ENCODE measurements around the gene KLHL3. TPM values are rescaled to one million over a fixed set of nuclear protein-coding genes. Genes with fewer than 3 reads are reported as not detected.

The KLHL3 gene
- total RNA-seq, 1 experiment from 2014 or later: 2.9 TPM

DNA sequence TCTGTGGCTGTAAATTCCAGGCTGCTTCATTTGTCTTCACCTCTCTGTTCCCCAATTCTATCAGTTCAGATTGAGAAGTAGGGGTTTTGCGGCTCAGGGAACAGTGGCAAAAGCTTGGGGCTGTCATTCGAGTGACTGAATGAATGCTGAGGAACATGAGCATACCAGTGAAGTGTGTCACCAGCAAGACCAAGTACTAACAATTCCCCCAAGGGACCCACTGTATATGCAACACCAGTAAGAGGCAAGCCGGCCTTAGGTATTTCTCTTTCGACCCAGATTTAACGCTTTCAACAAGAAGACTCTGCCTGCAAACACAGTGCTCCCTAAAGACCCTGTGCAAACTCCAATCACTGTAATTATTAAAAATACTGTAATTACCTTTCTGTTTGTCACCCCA, 25.8 kb downstream of the KLHL3 start:
- ATAC-seq: no peak
- intact Hi-C loops (cut with micrococcal nuclease): no loop called here

DNA sequence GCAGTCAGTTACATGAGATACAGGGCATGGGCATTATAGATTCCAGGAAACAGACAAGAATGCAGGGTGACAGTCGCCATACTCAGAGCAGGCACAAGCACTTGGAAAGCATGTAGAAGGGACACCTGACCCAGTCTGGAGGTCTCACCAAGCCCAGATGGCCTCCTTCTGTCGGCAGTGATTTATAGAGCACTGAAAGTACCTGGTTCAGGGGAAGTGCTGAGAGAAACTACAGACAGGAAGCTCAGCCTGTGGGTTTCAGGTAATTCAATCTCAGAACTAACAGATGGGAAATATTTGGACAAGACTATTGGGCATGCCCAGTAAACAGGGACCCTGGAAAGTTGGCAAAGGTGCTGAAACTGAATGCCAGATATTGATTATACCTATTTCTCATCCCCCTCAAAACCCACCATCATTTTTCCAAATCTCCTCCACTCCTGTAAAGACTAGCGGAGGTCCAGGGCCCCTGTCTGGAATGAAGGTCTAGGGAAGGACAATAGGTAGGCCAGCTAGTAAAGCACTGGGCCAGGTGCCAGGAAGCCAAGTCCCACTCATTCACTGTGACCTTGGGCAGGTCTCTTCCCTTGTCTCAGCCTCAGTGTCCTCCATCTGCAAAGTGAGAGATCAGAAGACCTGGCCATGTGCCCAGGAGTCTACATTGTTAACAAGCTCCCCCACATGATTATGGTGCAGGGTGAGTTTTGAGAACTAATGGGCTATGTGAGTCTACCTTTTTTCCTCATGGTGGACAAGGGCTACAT, 26.9 kb downstream of the KLHL3 start:
- Histone ChIP-seq H2AFZ (ENCODE audit: low read length) (no peak overlapping the region), H3K4me2 (ENCODE audit: low read length) (no peak overlapping the region), H3K36me3 (ENCODE audit: low read depth, low read length) (no peaks in the 10 kb centered on the region), H3K9ac (ENCODE audit: low read length) (no peak overlapping the region), H4K20me1 (ENCODE audit: low read length) (no peaks in the 10 kb centered on the region), H3K27ac (ENCODE audit: low read length) (no peak overlapping the region), H3K79me2 (ENCODE audit: low read length) (no peaks in the 10 kb centered on the region), H3F3A (ENCODE audit: low read length, unreplicated experiment) (no peaks in the 10 kb centered on the region), H3K4me1 (ENCODE audit: insufficient read depth, low read length) (no peaks in the 10 kb centered on the region), H3K9me2 (replicated peaks; ENCODE audit: low read length) (no peaks in the 10 kb centered on the region), H3K4me3 (ENCODE audit: low read length) (no peak overlapping the region), H3K27me3 (ENCODE audit: low read length) (no peaks in the 10 kb centered on the region), H3K9me3 (ENCODE audit: low read length) (no peaks in the 10 kb centered on the region)
- no peak for TF ChIP-seq EZH2phosphoT487 (IDR thresholded peaks at IDR 0.05; ENCODE audit: borderline replicate concordance, low read length)
- no peak for TF ChIP-seq EZH2 (IDR thresholded peaks at IDR 0.05; ENCODE audit: low read length, unreplicated experiment)
- TF ChIP-seq, protein P1, sequence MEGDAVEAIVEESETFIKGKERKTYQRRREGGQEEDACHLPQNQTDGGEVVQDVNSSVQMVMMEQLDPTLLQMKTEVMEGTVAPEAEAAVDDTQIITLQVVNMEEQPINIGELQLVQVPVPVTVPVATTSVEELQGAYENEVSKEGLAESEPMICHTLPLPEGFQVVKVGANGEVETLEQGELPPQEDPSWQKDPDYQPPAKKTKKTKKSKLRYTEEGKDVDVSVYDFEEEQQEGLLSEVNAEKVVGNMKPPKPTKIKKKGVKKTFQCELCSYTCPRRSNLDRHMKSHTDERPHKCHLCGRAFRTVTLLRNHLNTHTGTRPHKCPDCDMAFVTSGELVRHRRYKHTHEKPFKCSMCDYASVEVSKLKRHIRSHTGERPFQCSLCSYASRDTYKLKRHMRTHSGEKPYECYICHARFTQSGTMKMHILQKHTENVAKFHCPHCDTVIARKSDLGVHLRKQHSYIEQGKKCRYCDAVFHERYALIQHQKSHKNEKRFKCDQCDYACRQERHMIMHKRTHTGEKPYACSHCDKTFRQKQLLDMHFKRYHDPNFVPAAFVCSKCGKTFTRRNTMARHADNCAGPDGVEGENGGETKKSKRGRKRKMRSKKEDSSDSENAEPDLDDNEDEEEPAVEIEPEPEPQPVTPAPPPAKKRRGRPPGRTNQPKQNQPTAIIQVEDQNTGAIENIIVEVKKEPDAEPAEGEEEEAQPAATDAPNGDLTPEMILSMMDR (conservative IDR thresholded peaks at IDR 0.05; ENCODE audit: low read depth, low read length): no peak
- DNase-seq: no peak
- ChIA-PET POLR2A (ENCODE audit: unreplicated experiment) (no interaction called here), CTCF (no interaction called here)
- no TSS peak for BruUV-seq (replicated peaks)
- intact Hi-C loops (cut with micrococcal nuclease): no loop called here
- no peak for ATAC-seq

More for the DNA sequence above, 25.8 kb downstream of the KLHL3 start:
- no peaks in the 10 kb centered on the region for H4K20me1 ChIP-seq (ENCODE audit: low read length)
- no peak overlapping the region for H3K4me2 ChIP-seq (ENCODE audit: low read length)
- no peaks in the 10 kb centered on the region for H3K36me3 ChIP-seq (ENCODE audit: low read depth, low read length)
- no peaks in the 10 kb centered on the region for H3K79me2 ChIP-seq (ENCODE audit: low read length)
- H3K4me1 ChIP-seq (ENCODE audit: insufficient read depth, low read length): no peaks in the 10 kb centered on the region
- no peak overlapping the region for H2AFZ ChIP-seq (ENCODE audit: low read length)
- BruUV-seq (replicated peaks): no TSS peak
- H3F3A ChIP-seq (ENCODE audit: low read length, unreplicated experiment): no peaks in the 10 kb centered on the region
- no peaks in the 10 kb centered on the region for H3K27me3 ChIP-seq (ENCODE audit: low read length)
- no peak for DNase-seq
- no peaks in the 10 kb centered on the region for H3K9me3 ChIP-seq (ENCODE audit: low read length)
- POLR2A ChIA-PET (ENCODE audit: unreplicated experiment): no interaction called here
- H3K4me3 ChIP-seq (ENCODE audit: low read length): no peak overlapping the region
- H3K9ac ChIP-seq (ENCODE audit: low read length): no peak overlapping the region
- no peak overlapping the region for H3K27ac ChIP-seq (ENCODE audit: low read length)
- no peaks in the 10 kb centered on the region for H3K9me2 ChIP-seq (replicated peaks; ENCODE audit: low read length)
- TF ChIP-seq EZH2 (IDR thresholded peaks at IDR 0.05; ENCODE audit: low read length, unreplicated experiment) (no peak), EZH2phosphoT487 (IDR thresholded peaks at IDR 0.05; ENCODE audit: borderline replicate concordance, low read length) (no peak)
- TF ChIP-seq, protein P1 (conservative IDR thresholded peaks at IDR 0.05; ENCODE audit: low read depth, low read length): no peak
- CTCF ChIA-PET: no interaction called here

DNA sequence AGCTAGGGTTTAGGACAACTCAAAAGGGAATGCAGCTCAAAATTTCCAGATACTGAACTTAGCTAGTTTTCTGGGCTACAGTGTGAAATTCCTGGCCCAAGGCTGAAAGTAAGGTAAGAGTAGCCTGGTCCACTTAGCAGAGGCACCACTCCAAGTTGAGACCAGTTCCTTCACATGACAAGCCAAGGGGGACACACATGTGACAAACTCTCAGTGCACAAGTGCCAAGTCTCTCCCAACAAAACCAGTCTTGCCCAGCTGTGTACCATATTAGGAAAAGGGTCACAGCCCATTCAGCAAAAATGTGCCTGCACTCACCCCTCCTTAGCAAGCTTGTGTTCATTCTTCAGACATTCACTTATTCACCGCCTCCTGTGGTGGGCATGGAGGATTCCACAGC, 27.8 kb downstream of the KLHL3 start:
- ChIA-PET CTCF (no interaction called here), POLR2A (ENCODE audit: unreplicated experiment) (no interaction called here)
- no peak for ATAC-seq
- Histone ChIP-seq H3K79me2 (ENCODE audit: low read length) (no peaks in the 10 kb centered on the region), H2AFZ (ENCODE audit: low read length) (no peak overlapping the region), H3K27me3 (ENCODE audit: low read length) (no peaks in the 10 kb centered on the region), H3K36me3 (ENCODE audit: low read depth, low read length) (no peaks in the 10 kb centered on the region), H4K20me1 (ENCODE audit: low read length) (no peaks in the 10 kb centered on the region), H3K9me2 (replicated peaks; ENCODE audit: low read length) (no peaks in the 10 kb centered on the region), H3K4me1 (ENCODE audit: insufficient read depth, low read length) (no peaks in the 10 kb centered on the region), H3K27ac (ENCODE audit: low read length) (no peak overlapping the region), H3F3A (ENCODE audit: low read length, unreplicated experiment) (no peaks in the 10 kb centered on the region), H3K9me3 (ENCODE audit: low read length) (no peaks in the 10 kb centered on the region), H3K4me2 (ENCODE audit: low read length) (no peak overlapping the region), H3K9ac (ENCODE audit: low read length) (no peak overlapping the region), H3K4me3 (ENCODE audit: low read length) (no peak overlapping the region)
- intact Hi-C loops (cut with micrococcal nuclease): no loop called here
- BruUV-seq (replicated peaks): no TSS peak
- TF ChIP-seq EZH2 (IDR thresholded peaks at IDR 0.05; ENCODE audit: low read length, unreplicated experiment): no peak
- TF ChIP-seq, protein P1 (conservative IDR thresholded peaks at IDR 0.05; ENCODE audit: low read depth, low read length): no peak
- TF ChIP-seq EZH2phosphoT487 (IDR thresholded peaks at IDR 0.05; ENCODE audit: borderline replicate concordance, low read length): no peak
- DNase-seq: no peak

All from PC-3 (cell line).